Measurements from ENCODE around the gene CLIC6.
"Not testable (repeated sequence)": the region's sequence is repeated elsewhere in the genome, so short reads cannot be mapped to it uniquely, and the experiment has no call there.

Gene CLIC6

GRCh38 chr21:34650861-34651431 is 17.8 kb upstream of the CLIC6 start:
- no peak for DNase-seq (ENCODE audit: low spot score)
- TF ChIP-seq CTCF (IDR thresholded peaks at IDR 0.05; ENCODE audit: extremely low read depth, insufficient read depth, missing control alignments) = no peak
- in situ Hi-C loops (cut with MboI; ENCODE audit: low pct_unique_long_range_greater_than_20kb, low sequenced_read_pairs, unreplicated experiment) = no loop called here

- in situ Hi-C loops (cut with MboI; ENCODE audit: low pct_unique_long_range_greater_than_20kb, low sequenced_read_pairs, unreplicated experiment) = no loop called here
- DNase-seq (ENCODE audit: low spot score) = no peak
- TF ChIP-seq CTCF (IDR thresholded peaks at IDR 0.05; ENCODE audit: extremely low read depth, insufficient read depth, missing control alignments) = no peak
Observed at GRCh38 chr21:34651642-34652041, 17.2 kb upstream of the CLIC6 start.

- in situ Hi-C loops (cut with MboI; ENCODE audit: low pct_unique_long_range_greater_than_20kb, low sequenced_read_pairs, unreplicated experiment) = no loop called here
- TF ChIP-seq CTCF (IDR thresholded peaks at IDR 0.05; ENCODE audit: extremely low read depth, insufficient read depth, missing control alignments) = no peak
- DNase-seq (ENCODE audit: low spot score) = no peak
Observed at GRCh38 chr21:34653522-34653921, 15.3 kb upstream of the CLIC6 start.

- no peak for DNase-seq (ENCODE audit: low spot score)
- in situ Hi-C loops (cut with MboI; ENCODE audit: low pct_unique_long_range_greater_than_20kb, low sequenced_read_pairs, unreplicated experiment) = no loop called here
- no peak for TF ChIP-seq CTCF (IDR thresholded peaks at IDR 0.05; ENCODE audit: extremely low read depth, insufficient read depth, missing control alignments)
Observed at GRCh38 chr21:34661848-34662247, 6.9 kb upstream of the CLIC6 start.

GRCh38 chr21:34667761-34668160 is 1.0 kb upstream of the CLIC6 start:
- no peak for DNase-seq (ENCODE audit: low spot score)
- no peak for TF ChIP-seq CTCF (IDR thresholded peaks at IDR 0.05; ENCODE audit: extremely low read depth, insufficient read depth, missing control alignments)
- in situ Hi-C loops (cut with MboI; ENCODE audit: low pct_unique_long_range_greater_than_20kb, low sequenced_read_pairs, unreplicated experiment) = no loop called here

- peak; percentile 81 for DNase-seq (ENCODE audit: low spot score)
- in situ Hi-C loops (cut with MboI; ENCODE audit: low pct_unique_long_range_greater_than_20kb, low sequenced_read_pairs, unreplicated experiment) = no loop called here
- no peak for TF ChIP-seq CTCF (IDR thresholded peaks at IDR 0.05; ENCODE audit: extremely low read depth, insufficient read depth, missing control alignments)
Observed at GRCh38 chr21:34669149-34669879, 520 bp downstream of the CLIC6 start.

- in situ Hi-C loops (cut with MboI; ENCODE audit: low pct_unique_long_range_greater_than_20kb, low sequenced_read_pairs, unreplicated experiment); DNase-seq (ENCODE audit: low spot score): not testable (repeated sequence)
Observed at GRCh38 chr21:34669880-34670219, 1.1 kb downstream of the CLIC6 start.
